B cell (primary cell): ENCODE results near the gene SEC16A. TPM values are rescaled to one million over a fixed set of nuclear protein-coding genes. Genes with fewer than 3 reads are reported as not detected.

Experiments
- ATAC-seq: fragments of 200-7000 bp; cut with Tn5 transposase; one replicate; pipeline ENCODE4 v1.10.0; 2021; ENCODE audit warnings: low read depth, mild to moderate bottlenecking, moderate number of reproducible peaks, moderate library complexity
- CTCF ChIA-PET: fragments of 350-600 bp; sonication (Branson Sonifier 250); formaldehyde crosslinking; loops from one replicate; lab custom pipeline; 2021; ENCODE audit warnings: antibody characterized with exemption, inconsistent platforms; lab: Charles Lee
- POLR2A ChIA-PET: fragments of 350-600 bp; sonication (Branson Sonifier 250); formaldehyde crosslinking; loops from one replicate; lab custom pipeline; 2021; ENCODE audit warnings: antibody characterized with exemption; lab: Charles Lee
- DNase-seq: peaks from one replicate; pipeline ENCODE4 v3.0.0; 2013
- H2AFZ ChIP-seq: 2 replicates; pipeline ENCODE4 v1.6.1; 2012; ENCODE audit warnings: mild to moderate bottlenecking, low read depth, low read length; ENCODE audit not compliant: insufficient read depth, poor library complexity, severe bottlenecking
- H3K27ac ChIP-seq, 2 donors: 1 replicate in 1 of 2; 2 replicates in 1 of 2; pipeline ENCODE4 v1.5.1; 2012 to 2013; ENCODE audit warnings: low read length in 2 of 2, mild to moderate bottlenecking in 2 of 2, moderate library complexity in 1 of 2
- H3K27me3 ChIP-seq, 4 experiments: fragments of 200-600 bp in 1 of 4; sonication (generic) in 1 of 4; replicated peaks in 1 of 4; 1 replicate in 2 of 4; 2 replicates in 2 of 4; pipeline versions ENCODE4 v1.6.1 to v1.7.0; 2013 to 2016; ENCODE audit warnings: low read length in 3 of 4, mild to moderate bottlenecking in 2 of 4, mixed read lengths in 1 of 4, moderate library complexity in 1 of 4; ENCODE audit not compliant: insufficient read depth in 4 of 4, control insufficient read depth in 3 of 4; ENCODE audit errors: control extremely low read depth in 1 of 4
- H3K36me3 ChIP-seq, 2 experiments: replicated peaks in 1 of 2; 1 replicate in 1 of 2; 2 replicates in 1 of 2; pipeline versions ENCODE4 v1.6.1 to v1.7.1; 2013; ENCODE audit warnings: low read length in 1 of 2; ENCODE audit not compliant: insufficient read depth in 2 of 2, control insufficient read depth in 1 of 2; ENCODE audit errors: control extremely low read depth in 1 of 2, extremely low read depth in 1 of 2
- H3K4me1 ChIP-seq, 2 donors: fragments of 200-600 bp in 1 of 2; sonication (generic) in 1 of 2; 1 replicate in 1 of 2; 2 replicates in 1 of 2; pipeline versions ENCODE4 v1.5.1 to v1.6.1; 2013 to 2017; ENCODE audit warnings: low read length in 2 of 2; ENCODE audit not compliant: control insufficient read depth in 2 of 2, insufficient read depth in 2 of 2
- H3K4me2 ChIP-seq: replicated peaks from 2 replicates; pipeline ENCODE3; 2012; ENCODE audit warnings: mild to moderate bottlenecking, low read depth, low read length; ENCODE audit not compliant: poor library complexity, severe bottlenecking
- H3K4me3 ChIP-seq, 5 experiments: fragments of 200-600 bp in 1 of 5; sonication (generic) in 1 of 5; 1 replicate in 3 of 5; 2 replicates in 2 of 5; pipeline versions ENCODE4 v1.5.1 to v1.7.0; 2011 to 2016; ENCODE audit warnings: low read length in 4 of 5, mild to moderate bottlenecking in 4 of 5, low read depth in 2 of 5, control low read depth in 1 of 5, moderate library complexity in 1 of 5; ENCODE audit not compliant: insufficient read depth in 1 of 5; ENCODE audit errors: control extremely low read depth in 1 of 5, extremely low read depth in 1 of 5
- H3K79me2 ChIP-seq: fragments of 200-600 bp; sonication (generic); one replicate; pipeline ENCODE4 v1.6.0; 2016; ENCODE audit warnings: low read length; ENCODE audit not compliant: control insufficient read depth, insufficient read depth
- H3K9ac ChIP-seq: fragments of 200-600 bp; sonication (generic); 2 replicates; pipeline ENCODE4 v1.6.1; 2017; ENCODE audit warnings: mild to moderate bottlenecking, low read length, moderate library complexity
- H3K9me3 ChIP-seq, 3 donors: one replicate each; pipeline versions ENCODE4 v1.6.1 to v1.7.1; 2013; ENCODE audit warnings: low read length in 2 of 3; ENCODE audit not compliant: control insufficient read depth in 2 of 3, insufficient read depth in 1 of 3; ENCODE audit errors: control extremely low read depth in 1 of 3
- H4K20me1 ChIP-seq: 2 replicates; pipeline ENCODE4 v1.6.0; 2012; ENCODE audit warnings: mild to moderate bottlenecking, low read length; ENCODE audit not compliant: insufficient read depth, control insufficient read depth, poor library complexity, severe bottlenecking
- H3K27ac Mint-ChIP-seq: one replicate; pipeline ENCODE4 v1.8.0; 2021; ENCODE audit warnings: mixed read lengths
- H3K27me3 Mint-ChIP-seq: one replicate; pipeline ENCODE4 v1.8.0; 2021; ENCODE audit warnings: mixed read lengths
- H3K4me1 Mint-ChIP-seq: one replicate; pipeline ENCODE4 v1.8.0; 2021; ENCODE audit warnings: mixed read lengths
- H3K4me3 Mint-ChIP-seq: one replicate; pipeline ENCODE4 v1.8.0; 2021; ENCODE audit warnings: mixed read lengths
- H3K9me3 Mint-ChIP-seq: one replicate; pipeline ENCODE4 v1.8.0; 2022; ENCODE audit warnings: mixed read lengths; ENCODE audit not compliant: insufficient read depth
- EZH2 ChIP-seq: IDR thresholded peaks from 2 replicates; pipeline ENCODE4 v1.6.1; 2012; ENCODE audit warnings: borderline replicate concordance, low read depth, mild to moderate bottlenecking, moderate library complexity, low read length; ENCODE audit not compliant: insufficient read depth, poor library complexity, severe bottlenecking
- WGBS: methylation state at CpG from one replicate; pipeline ENCODE4 v1.1.5; 2013; ENCODE audit warnings: missing lambda C conversion rate; ENCODE audit not compliant: insufficient coverage; 5-methylcytosine and 5-hydroxymethylcytosine counted together
- intact Hi-C: fragments of 100-400 bp; cut with micrococcal nuclease; formaldehyde crosslinking; loops from one replicate; pipeline ENCODE4 v1.10.0; 2022
- polyA plus RNA-seq: library from polyadenylated mRNA; depleted of rRNA; stranded (reverse); fragments of >200 nt; gene quantifications from 2 replicates; pipeline ENCODE4 v1.2.3, GENCODE V29; 2012
- total RNA-seq, 2 donors: library from RNA; stranded (reverse); fragments of 120-200 nt in 1 of 2; gene quantifications; 1 replicate in 1 of 2; 2 replicates in 1 of 2; pipeline versions ENCODE4 v1.2.3 to v1.2.4, GENCODE V29; 2013 to 2022
- TF ChIP-seq, protein P1 (sequence below): fragments of 200-600 bp; IDR thresholded peaks from one replicate; pipeline ENCODE4 v1.8.0; 2022; ENCODE audit warnings: antibody characterized with exemption, mild to moderate bottlenecking

SEC16A gene
- total and polyA plus RNA-seq, 2 donors (not counting 1 experiment from before 2014, with no cell fraction given): 31.7 to 73.4 TPM

DNA sequence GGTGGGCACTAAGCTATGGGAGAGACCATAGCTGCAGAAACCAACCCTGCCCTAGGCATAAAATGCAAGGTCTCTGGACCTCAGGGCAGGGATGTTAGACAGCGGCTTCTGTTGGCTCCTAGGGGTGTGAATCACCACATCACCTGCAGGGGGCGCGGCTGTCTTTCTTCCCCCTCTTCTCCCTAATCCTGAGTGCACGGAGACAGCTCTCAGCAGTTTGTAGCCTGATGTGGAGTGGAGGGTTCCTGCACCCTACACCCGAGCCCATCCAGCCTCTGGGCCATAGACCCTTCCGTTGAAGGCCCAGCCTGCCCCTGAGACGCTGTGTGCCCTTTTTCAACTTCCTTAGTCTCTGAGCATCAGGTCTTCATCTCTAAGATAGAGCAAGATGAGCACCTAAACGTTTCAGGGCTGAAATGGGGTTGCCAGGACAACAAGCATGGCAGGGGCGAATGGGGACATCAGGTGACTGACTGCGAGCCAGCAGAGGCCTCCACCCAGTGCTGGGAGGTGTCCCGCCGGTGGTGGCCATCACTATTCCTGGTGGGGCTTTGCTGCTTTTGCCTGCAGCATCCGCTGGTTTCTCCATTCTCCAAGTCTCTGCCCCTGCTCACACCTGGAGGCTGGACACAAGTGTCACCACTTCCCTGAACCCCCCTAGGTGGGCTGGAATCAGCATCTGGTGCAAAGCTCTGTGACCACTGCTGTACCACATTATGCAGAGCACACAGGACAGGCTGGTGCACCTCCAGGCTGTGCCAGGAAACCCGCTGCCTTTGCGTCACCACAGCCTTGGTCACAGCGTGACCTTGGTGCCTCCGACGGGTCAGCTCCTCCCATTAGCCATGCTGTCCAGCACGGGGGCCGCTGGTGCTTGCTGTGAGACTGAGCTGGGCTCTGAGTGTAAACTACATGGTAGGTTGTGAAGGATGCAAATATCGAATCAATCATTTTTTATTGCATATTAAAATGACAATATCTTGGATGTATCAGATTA, 2.5 kb upstream of the SEC16A start:
- H3K4me2 ChIP-seq: peak overlapping the region; percentile 99

More for the DNA sequence above, 2.5 kb upstream of the SEC16A start:
- peak overlapping the region; percentile 67 for H3K27ac Mint-ChIP-seq
- peaks cover 0 to 10% (median 2%) of the 10 kb centered on the region in 4 experiments for H3K27me3 ChIP-seq
- no peak overlapping the region for H3K4me3 ChIP-seq
- ChIA-PET CTCF (interaction anchor here (0.6 to 9.0 kb wide), 16 partner anchors 13 to 256 kb away, joined by 3 to 153 read pairs (median 5); no protein-coding TSS in a partner anchor), POLR2A (interaction anchor here (0.8 kb wide), 1 partner anchor 215 kb away, joined by 4 read pairs; no protein-coding TSS in a partner anchor)
- no peak overlapping the region for H2AFZ ChIP-seq
- H3K9me3 ChIP-seq: no peaks in the 10 kb centered on the region
- H3K79me2 ChIP-seq: peaks cover 21% of the 10 kb centered on the region
- DNase-seq (peak; percentile 87), ATAC-seq (no peak)
- intact Hi-C loops: no loop called here
- H3K27me3 Mint-ChIP-seq: no peaks in the 10 kb centered on the region
- no peak for TF ChIP-seq EZH2
- TF ChIP-seq, protein P1, sequence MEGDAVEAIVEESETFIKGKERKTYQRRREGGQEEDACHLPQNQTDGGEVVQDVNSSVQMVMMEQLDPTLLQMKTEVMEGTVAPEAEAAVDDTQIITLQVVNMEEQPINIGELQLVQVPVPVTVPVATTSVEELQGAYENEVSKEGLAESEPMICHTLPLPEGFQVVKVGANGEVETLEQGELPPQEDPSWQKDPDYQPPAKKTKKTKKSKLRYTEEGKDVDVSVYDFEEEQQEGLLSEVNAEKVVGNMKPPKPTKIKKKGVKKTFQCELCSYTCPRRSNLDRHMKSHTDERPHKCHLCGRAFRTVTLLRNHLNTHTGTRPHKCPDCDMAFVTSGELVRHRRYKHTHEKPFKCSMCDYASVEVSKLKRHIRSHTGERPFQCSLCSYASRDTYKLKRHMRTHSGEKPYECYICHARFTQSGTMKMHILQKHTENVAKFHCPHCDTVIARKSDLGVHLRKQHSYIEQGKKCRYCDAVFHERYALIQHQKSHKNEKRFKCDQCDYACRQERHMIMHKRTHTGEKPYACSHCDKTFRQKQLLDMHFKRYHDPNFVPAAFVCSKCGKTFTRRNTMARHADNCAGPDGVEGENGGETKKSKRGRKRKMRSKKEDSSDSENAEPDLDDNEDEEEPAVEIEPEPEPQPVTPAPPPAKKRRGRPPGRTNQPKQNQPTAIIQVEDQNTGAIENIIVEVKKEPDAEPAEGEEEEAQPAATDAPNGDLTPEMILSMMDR: peak; percentile 84
- H3K9ac ChIP-seq: no peak overlapping the region
- no peaks in the 10 kb centered on the region for H3K36me3 ChIP-seq
- H3K4me3 Mint-ChIP-seq: peak overlapping the region; percentile 71
- peaks cover 24% of the 10 kb centered on the region for H3K4me1 Mint-ChIP-seq
- 55% methylated on average over 14 of the region's 21 CpGs for WGBS
- peaks cover 25 to 32% of the 10 kb centered on the region in 2 donors for H3K4me1 ChIP-seq
- no peaks in the 10 kb centered on the region for H3K9me3 Mint-ChIP-seq
- peaks cover 36% of the 10 kb centered on the region for H4K20me1 ChIP-seq
- H3K27ac ChIP-seq: no peak overlapping the region
